Ovary (tissue), 3 donors: ENCODE results near the gene NPY5R.

ENCODE experiments used
- CTCF ChIP-seq, 3 donors: fragments of 450-650 bp in 2 of 3; fragments of 200-600 bp in 1 of 3; IDR thresholded peaks; one replicate each; pipeline versions ENCODE4 v1.5.1 to v1.8.0; 2016 to 2022; ENCODE audit warnings: antibody characterized with exemption in 3 of 3, mild to moderate bottlenecking in 1 of 3
- POLR2A ChIP-seq: fragments of 450-650 bp; IDR thresholded peaks from one replicate; pipeline ENCODE4 v1.6.1; 2017; ENCODE audit warnings: antibody characterized with exemption, mild to moderate bottlenecking, moderate library complexity
- donor health status: DM: no; HTN: no; CAD: no.

GRCh38 chr4:163350672-163351071 is 7.0 kb downstream of the NPY5R start:
- no peak for TF ChIP-seq CTCF (IDR thresholded peaks at IDR 0.05)
- TF ChIP-seq POLR2A = no peak
